ENCODE measurements around the gene CACNA2D3. TPM values are rescaled to one million over a fixed set of nuclear protein-coding genes. Genes with fewer than 3 reads are reported as not detected.

CACNA2D3 gene
- total RNA-seq, 1 experiment from 2014 or later, result not detected

GRCh38 chr3:54843352-54843751, 721.0 kb downstream of the CACNA2D3 start:
- no peak for DNase-seq (ENCODE audit: low spot score)

DNA sequence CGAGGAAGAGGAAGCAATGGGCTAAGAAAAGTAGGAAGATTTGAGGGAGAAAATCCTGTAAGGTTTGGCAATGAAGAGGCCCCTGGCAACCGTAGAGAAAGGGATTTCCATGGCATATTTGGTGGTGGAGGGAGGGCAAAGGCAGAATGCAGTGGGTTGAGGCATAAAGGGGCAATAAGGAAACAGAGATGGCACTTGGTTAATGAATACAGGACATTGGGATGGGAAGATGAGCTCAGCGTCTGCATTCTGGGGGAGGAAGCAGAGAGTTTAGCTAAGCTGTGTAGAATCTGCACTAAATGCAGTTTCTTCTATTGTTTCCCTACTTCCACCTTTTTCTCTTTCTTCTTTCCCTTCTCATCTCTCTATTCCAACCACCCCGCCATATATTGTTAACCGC, 721.9 kb downstream of the CACNA2D3 start:
- DNase-seq (ENCODE audit: low spot score), result no peak

DNA sequence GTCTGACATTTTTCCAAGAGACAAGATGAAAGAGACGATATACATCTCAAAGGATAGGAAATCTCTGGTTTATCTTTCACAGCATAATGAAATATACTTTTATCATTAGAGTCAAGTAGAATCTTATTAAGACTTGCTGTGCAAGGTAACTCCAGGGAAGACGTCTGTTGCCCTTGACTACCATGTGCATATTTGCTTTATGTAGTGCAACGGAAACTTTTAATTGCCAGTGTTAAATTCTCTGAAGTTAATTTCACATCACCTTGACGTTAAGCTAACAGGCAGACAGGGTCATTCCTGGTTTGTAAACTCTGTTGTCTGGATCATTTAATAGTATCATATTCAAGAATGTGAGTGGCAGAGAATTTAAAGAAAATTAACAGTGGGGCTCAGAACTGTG, 722.7 kb downstream of the CACNA2D3 start:
- no peak for DNase-seq (ENCODE audit: low spot score)

GRCh38 chr3:54845551-54845950, 723.2 kb downstream of the CACNA2D3 start:
- DNase-seq (ENCODE audit: low spot score), result no peak

- DNase-seq (ENCODE audit: low spot score), result no peak
Measured at GRCh38 chr3:54846119-54846518, 723.8 kb downstream of the CACNA2D3 start.

DNA sequence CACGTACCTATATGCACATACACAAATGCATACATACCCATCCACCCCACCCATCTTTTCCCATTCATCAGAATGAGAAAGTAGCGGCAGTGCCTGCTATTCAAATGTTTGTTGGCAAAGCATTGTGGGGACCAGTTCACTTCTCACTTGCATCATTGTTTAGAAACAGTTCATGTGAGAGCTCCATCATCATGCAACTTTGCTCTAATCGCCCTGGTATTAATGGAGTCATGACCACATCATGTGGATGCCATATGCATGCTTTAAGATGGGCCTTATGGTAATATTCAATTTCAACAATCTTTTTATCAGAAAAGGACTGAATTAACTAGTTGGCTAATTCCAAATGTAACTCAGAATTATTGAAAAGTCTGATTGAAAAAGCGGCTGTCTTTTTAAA, 725.0 kb downstream of the CACNA2D3 start:
- DNase-seq (ENCODE audit: low spot score), result no peak

GRCh38 chr3:54849360-54849759, 727.0 kb downstream of the CACNA2D3 start:
- no peak for DNase-seq (ENCODE audit: low spot score)

- no peak for DNase-seq (ENCODE audit: low spot score)
Measured at GRCh38 chr3:54850484-54851018, 728.2 kb downstream of the CACNA2D3 start.

DNA sequence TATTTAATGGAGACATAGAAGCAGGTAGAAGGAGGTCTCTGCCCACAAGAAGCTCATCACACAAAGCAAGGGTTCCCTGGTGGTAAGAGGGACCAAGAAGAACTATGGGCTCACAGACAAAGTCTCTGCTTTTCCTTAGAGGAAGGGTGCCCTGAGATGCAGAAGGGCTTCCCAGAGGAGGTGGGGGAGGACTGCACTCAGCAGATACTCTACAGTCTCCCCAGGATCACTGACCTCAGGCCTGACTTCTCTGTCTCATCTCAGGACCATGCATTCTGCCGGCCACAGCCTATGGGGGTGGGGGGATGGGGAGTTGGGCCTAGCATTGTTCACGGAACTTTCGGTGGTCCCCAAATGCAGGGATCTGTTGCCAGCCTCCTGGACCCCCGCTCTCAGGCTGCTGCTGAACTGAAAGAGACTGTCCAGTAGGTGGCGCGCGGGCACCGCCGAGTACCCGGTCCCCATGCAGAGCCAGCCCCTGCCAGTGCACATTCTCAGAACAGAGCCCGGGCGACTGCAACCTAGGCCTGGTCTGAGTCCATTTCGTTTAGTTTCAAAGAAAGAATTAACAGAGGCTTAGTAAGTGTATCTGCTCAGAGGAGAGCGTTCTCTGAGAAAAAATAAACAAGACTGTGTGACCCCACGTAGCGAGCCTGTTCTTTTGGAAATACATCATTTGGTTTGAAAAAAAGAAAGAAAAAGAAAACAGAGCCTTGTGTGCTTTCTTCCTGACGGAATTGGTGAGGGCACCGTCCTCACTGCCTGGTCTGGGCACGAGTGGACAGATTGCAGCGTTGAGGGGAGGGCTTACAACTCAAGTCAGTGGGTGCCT, 731.4 kb downstream of the CACNA2D3 start:
- peak; percentile 54 for DNase-seq (ENCODE audit: low spot score)

- DNase-seq (ENCODE audit: low spot score), result no peak
Measured at GRCh38 chr3:54856271-54856670, 733.9 kb downstream of the CACNA2D3 start.

GRCh38 chr3:54857343-54857742, 735.0 kb downstream of the CACNA2D3 start:
- no peak for DNase-seq (ENCODE audit: low spot score)

DNA sequence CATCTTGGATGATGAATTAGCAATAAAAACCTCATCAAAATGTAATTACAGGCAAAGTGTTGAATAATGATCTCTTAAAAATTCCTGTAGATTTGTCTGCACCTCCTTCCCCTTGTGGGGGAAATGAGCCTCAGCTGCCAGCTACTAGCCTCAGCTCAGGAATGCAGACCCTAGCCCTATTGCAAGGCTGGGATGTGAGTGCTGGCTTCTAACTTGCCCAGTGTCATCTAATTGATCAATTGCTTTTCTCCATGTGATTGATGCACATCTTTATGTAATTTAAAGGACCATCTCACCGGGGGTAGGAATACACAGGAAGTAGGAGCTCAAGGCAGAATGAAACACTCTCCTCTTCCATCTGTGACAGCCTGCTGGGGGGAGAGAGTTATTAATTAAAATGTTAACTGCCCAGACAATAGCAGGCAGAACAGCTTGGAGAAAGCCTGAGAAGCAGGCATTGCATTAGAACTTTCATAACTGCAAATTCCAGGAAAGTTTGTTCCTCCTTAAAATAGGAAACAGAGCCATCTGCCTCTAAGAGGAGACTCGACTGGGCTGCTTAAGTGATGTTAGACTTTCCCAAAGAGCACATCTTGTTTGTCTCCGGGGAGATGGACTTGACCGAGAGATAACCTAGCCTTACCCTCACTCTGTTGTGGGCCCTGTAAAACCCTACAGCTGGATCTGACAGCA, 735.9 kb downstream of the CACNA2D3 start:
- DNase-seq (ENCODE audit: low spot score), result no peak

DNA sequence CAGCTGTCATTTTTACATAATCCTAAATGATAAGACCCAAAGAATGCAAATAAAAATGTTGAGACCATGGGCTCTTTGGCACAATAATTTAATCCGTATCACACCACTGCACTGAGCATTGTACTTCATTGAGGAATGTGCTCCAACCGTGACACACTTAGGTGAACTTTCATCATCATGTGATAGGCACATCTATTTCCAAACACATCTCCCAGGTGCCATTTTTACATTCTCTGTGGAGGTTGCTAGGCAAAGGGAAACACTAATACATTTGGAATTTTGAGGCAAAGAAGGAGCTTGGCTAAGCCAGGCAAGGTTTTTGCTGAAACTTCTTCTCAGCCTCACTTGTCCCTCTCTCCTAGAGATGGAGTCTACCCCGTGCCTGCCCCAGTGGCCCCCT, 736.8 kb downstream of the CACNA2D3 start:
- no peak for DNase-seq (ENCODE audit: low spot score)

GRCh38 chr3:54861248-54862067, 739.1 kb downstream of the CACNA2D3 start:
- no peak for DNase-seq (ENCODE audit: low spot score)

DNA sequence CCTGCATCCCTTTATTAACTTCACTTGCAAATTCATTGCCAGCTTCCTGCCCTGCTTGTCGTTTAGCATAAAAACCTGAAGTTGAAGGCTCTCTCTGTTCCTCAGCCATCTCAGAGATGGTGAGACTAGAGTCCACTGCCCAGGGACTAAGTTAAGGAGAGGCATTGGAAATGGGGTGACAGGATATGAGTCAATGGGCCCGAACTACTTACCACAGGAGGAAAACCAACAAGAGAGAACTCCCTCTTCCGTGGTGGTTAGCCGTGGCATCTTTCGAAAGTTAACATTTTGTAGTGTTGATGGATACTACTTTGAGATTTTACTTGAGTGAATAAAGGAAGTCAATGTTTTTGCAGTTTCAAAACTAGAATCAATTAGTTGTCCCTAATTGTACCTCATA, 740.2 kb downstream of the CACNA2D3 start:
- no peak for DNase-seq (ENCODE audit: low spot score)

DNA sequence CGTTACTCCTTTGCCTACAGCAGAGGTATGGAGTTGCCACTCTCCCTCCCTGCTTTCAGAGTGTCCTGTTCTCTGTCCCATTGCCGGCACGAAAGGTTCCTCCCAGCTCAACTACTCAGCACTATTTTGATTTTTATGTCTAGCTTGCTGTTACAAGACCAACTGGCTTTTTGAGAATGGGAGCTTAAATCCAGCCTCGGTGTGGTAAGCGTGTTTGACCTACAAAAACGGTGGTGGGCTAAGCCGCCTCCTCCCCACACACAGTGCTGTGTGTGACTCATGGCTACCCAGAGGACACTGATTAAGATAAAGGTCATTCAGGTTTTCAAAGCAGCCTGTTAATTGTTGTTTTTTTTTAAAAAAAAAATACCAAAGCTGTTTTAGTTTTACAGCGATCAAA, 741.0 kb downstream of the CACNA2D3 start:
- no peak for DNase-seq (ENCODE audit: low spot score)

- no peak for DNase-seq (ENCODE audit: low spot score)
Measured at GRCh38 chr3:54863786-54864185, 741.4 kb downstream of the CACNA2D3 start.

GRCh38 chr3:54865316-54865715, 743.0 kb downstream of the CACNA2D3 start:
- DNase-seq (ENCODE audit: low spot score), result no peak

- DNase-seq (ENCODE audit: low spot score), result no peak
Measured at GRCh38 chr3:54866251-54866650, 743.9 kb downstream of the CACNA2D3 start.

DNA sequence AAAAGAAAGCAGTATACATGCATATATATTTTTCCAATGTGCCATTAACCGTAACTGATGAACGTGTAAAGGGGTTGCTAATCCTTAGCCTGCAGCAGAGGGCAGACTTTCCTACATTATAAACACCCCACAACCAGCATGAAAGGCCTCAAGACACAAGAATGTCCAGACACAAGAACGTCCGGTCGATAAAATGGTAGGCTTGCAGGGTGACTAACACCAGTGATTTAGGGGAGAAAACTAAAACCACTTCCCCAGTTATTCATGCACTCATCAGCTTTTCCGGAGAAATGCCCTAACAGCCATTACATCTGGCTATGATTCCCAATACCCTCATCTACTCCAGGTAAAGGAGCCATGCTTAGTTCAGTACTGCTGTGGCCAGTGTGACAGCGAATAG, 748.1 kb downstream of the CACNA2D3 start:
- peak; percentile 34 for DNase-seq (ENCODE audit: low spot score)

- DNase-seq (ENCODE audit: low spot score), result no peak
Measured at GRCh38 chr3:54871867-54872266, 749.5 kb downstream of the CACNA2D3 start.

All from HT-29 (cell line).